Activated CD8-positive, alpha-beta memory T cell treated with anti-CD3 and anti-CD28 coated beads, Interleukin-2, amount 50 U/mL, for 4 hours (primary cell): Measurements from ENCODE around the gene ZFC3H1.
"Not testable (repeated sequence)": the region's sequence is repeated elsewhere in the genome, so short reads cannot be mapped to it uniquely, and the experiment has no call there.

Experiments
- DNase-seq: peaks from one replicate; pipeline ENCODE4 v3.0.0-alpha.2; 2020

ZFC3H1 gene

DNA sequence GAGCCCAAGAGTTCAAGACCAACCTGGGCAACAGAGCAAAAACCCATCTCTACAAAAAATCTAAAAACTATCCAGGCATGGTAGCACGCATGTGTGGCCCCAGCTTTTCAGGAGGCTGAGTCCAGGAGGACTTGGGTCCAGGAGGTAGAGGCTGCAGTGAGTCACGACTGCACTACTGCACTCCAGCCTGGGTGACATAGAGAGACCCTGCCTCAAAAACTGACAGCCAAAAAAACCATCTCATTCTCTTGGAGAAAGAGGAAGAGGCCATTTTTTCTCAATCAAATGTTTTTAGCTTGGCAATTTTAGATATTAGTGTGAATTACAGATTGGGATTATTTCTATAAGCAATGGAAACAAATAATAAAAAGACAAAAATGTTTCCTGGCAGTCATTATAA lies 38.2 kb downstream of the ZFC3H1 start:
- DNase-seq = no peak

DNA sequence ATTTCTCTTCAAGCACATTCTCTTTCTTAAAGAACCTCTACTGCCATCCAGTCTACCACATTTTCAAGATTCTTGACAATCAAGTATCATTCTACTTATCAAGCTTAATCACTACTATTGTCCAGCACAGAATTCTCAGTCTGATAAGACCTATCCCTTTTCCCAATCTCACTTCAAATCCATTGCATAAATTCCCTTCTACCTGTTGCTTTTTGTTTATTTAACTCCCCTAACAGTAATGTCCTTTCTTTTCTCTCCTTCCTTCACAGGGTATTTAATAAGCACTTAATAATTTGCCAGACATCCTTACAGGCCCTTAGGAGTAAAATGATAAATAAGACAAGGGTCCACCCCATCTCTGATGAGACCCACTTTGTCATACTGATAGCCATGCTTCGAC lies 41.7 kb downstream of the ZFC3H1 start:
- DNase-seq = no peak

DNA sequence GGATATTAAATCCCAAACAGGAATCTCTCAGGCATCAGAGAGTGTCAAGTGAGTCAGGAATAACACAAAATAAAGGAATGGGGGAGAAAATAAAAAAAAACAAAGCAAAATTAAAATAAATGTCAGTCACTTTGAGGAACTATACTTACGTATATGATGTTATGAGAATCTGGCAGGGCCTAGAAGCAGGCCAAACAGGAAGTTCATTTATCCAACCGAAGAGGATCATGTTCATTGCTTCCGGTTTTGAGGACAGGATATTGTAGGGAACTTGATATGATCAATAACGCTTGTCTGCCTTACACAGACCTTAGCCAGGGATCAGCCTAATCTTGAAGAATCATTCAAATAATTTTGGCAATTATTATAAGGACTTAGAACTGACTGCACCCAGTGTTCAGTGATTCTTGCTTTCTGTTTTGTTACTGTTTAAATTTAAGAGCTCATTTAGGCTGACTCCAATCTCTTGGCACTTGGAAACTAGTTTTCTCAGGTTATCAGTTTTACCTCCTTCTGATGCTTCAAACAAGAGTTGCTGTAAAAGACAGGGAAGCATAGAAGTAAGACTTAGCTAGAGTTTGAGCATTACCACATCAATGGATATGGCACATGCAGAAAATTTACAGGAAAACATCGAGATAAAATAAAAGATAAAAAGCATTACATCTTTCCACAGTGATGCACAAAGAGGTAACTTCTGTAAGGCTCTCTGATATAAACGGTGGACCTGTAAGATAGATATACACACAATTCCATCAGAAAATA lies 53.4 kb downstream of the ZFC3H1 start:
- no peak for DNase-seq

DNA sequence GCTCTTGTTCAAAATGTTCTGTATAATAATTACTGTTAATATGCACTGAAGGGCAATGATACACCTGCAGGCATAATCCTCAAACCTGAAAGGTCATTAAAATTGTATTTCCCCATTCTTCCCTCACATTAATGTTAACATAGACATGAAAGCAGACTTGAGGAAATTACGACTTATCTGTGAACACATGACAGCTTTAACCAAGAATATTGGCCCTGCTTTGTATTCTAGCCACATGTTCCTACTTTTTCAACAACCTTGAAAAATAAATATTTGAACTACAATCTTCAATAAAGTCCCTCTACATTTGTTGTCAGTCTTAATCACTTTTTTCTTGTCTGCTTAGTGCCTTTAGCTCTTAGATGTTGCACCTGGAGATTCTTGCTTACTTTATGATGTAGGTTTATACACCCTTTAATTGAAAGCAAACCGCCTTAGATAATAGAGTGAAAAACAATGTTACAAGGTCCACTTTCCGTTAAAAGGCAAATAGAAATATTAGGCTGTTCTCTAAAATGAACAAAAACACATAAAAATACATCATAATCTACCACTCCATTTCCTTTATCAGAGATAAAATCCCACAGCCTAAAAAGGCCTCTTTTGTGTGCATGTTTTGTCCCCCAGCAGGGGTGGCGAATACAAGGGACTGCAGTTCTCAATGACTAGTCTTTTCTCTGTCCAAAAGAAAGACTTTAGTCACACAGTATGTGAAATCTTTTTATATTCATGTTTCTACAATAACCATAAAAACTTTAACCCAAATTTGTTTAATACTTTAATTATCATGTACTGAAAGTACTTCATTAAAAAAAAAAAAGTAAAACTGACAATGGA lies 55.9 kb downstream of the ZFC3H1 start:
- no peak for DNase-seq

DNA sequence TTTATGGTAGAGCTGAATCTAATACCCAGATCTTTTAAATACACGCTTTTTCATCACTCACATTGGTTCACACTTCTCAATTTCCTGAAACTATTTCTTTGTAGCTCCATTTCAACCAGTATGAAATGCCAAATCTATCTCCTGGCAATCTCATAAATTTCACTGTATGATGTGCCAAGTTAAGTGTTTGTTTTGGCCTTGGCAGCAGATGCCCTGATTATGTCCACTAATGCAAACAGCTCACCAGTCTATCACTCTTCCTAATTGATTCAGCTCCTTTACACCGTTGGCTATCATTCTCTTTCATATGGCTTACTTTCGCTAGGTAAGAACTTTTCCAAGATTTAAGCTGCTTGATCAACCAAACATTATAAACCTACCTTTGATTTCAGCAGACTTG lies 58.6 kb downstream of the ZFC3H1 start:
- no peak for DNase-seq

DNA sequence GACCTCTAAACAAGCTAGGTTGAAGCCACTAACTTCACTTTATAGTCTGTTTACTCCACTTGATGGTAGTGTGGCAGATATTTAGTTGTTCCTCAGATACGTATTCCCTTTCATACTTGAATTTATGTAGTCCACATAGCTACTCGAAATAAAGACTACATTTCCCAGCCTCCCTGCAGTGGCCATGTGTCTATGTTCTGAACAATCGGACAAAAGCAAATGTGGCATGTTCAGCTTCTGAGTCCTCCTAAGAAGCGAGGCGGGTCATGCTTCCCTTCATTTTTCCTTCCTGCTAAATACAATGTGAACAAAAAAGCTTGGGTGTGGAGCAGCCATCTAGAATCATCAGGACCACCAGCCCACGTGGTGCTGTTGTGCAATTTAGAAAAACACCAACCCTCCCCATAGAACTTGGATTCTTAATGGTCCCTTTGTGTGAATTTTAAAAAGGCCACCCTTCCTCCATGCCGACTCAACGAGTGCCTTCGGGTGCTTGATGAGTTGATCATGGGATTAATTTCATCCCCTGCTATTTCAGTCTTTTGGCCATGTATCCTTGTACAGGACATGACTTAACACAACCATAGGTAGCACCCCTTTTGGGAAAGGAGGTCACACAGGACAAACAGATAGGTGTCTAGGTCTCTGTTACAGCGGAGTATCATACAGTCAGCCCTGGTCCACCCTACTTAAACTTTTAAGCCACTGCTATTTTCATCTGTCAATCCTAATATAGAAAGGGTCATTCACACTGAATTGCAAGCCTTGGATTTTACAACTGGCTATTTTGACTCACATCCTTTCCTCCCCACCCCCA lies 60.7 kb downstream of the ZFC3H1 start:
- no peak for DNase-seq

DNA sequence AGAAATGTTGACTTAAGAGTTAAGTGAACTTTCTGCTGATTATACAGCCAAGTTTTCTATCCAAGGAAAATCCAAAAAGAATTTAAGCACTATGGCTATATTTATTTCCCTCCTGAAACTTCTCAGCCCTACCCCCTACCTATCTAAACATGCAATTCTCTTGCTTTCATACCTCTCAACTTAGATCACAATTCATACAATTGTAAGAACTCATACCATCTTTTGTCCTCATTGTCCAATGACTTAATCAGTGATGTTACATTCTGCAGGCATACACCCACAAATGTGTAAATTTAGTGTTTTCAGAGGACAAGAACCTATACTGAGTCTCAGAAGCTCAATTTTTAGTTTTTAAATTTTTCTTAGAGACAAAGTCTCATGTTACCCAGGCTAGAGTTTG lies 62.1 kb downstream of the ZFC3H1 start:
- no peak for DNase-seq

DNA sequence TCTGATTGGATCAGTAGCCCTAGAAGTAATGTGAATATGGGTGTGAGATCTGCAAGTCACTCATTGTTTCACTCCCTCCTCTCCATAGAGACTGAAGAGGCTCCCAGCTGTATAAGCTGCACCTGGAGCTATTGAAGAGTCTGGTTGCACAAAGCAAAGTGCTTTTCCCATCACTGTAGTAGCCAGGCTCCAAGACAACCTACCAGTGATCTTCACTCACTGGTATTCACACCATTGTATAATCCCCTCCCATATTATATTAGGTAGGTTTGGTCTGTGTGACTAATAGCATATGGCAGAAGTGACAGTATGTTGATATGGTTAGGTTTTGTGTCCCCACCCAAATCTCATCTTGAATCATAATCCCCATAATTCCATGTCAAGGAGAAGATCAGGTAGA lies 64.4 kb downstream of the ZFC3H1 start:
- DNase-seq = no peak

DNA sequence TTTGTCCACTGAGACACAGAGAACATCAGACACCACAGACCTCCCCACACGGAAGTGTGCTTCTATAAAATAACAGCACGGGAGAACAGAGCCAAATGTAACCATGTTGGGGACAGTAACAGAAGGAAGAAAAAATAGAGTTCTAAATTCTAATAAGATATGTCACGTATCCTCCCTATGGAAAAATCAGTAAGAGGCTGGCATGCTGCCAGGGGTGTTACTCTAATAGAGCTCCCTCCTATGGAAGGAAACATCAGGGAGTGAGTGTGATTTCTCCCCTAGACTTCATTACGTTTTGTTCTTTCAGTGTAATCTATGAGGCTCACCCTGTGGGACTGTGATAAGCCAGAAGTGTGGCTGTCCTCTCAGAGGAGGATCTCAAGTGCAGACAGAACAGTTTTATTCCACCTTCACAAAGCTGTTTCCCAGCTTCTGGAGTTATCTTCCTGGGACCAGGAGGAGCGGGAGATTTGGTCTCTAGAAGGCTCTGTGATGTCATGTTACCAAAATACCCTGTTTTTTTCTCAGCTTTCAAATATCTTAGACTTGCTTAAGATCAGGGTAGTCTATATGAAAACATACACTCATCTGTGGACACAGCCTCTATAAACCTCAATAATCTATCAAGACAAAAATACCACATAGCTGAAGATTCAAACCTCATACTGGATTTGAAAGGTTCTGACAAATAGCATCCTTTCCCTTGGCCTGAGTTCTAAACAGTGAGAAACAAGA lies 69.3 kb downstream of the ZFC3H1 start:
- DNase-seq = no peak

DNA sequence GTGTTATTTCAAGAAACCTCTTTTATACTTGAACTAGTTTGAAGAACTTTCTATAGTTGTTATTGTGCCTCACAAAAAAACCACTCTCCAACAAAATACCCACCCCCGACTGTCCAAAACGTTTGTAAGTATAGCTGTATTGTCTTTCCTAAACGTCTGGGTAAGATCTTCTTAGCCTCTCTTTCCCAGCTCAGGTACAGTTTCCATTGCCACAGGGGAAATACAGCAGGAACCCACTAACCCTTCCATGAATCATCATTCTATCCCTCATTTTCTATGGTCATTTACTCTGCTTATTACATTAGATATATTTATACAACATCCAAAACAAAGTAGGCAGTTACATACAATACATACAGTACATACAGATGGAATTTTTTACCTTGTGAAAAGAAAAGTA lies 70.8 kb downstream of the ZFC3H1 start:
- DNase-seq = no peak

DNA sequence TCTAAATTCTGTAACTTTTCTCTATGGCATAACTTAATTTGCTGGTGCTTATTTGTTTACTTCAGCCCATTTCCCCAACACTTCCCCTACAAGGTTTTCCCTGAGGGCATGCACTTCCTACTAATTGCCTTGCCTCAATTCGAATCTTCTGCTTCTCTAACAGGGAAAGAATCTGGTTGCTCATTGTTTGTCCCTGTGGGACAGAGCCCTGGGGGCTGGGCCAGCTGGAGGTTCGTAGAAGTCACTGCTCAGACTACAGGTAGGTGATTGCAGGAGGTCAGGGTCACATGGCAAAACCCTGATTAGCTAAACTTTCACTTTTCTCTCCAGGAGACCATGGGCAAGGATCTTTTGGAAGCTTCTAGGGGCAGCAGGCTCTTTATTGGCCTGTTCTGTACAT lies 72.0 kb downstream of the ZFC3H1 start:
- no peak for DNase-seq

DNA sequence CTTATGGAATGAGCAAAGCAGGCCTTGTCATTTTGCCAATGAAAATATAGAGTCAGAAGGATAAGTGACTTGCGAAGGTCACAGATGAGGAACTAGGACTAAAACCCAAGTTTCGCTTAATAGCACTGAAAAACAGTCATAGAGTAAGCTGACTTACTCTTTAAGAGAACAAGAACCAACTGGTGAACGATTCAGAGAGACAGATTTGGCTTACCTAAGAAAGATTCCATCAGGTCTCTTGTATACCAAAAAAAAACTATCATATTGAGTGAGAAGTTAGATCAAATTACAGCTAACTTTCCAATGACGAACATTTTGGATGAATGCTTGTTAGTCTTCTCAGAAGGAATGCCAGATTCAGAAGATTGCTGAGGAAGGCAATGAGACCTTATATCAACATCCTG lies 74.2 kb downstream of the ZFC3H1 start:
- no peak for DNase-seq

DNA sequence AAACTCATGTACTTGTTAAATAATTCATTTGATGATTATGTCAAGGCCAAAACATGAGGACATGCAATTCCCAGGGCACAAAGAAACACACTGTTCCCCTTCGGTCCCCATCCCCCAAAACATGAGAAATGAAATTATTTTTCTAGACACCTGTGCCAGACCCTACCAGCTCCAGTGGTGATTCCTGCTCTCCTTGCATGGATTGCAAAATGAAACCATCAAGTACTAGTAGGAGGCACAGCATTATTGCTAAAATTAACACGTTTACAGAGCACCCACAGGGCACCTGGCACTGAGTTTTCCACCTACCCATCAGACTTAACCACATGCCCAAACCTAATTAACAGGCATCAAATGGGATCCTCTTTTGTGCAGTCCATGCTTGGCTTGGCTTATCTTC lies 76.6 kb downstream of the ZFC3H1 start:
- DNase-seq = no peak

DNA sequence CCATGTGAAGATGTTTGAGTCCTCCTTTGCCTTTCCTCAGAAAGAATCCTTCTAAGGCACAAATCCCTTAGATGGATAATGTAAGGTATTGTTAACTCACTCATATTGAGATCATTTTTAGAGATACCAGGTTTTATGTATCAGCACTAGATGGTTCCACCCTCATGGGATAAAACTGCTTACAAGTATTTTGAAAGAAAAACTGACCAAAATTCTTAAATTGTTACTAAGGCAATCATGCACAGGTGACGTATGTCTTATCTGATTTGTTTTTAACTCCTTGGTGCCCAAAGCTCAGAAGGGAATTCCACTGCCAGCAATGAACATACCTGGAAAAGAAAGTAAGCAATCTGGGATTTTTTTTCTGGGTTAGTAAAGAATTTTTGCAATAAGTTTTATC lies 78.4 kb downstream of the ZFC3H1 start:
- DNase-seq = no peak

DNA sequence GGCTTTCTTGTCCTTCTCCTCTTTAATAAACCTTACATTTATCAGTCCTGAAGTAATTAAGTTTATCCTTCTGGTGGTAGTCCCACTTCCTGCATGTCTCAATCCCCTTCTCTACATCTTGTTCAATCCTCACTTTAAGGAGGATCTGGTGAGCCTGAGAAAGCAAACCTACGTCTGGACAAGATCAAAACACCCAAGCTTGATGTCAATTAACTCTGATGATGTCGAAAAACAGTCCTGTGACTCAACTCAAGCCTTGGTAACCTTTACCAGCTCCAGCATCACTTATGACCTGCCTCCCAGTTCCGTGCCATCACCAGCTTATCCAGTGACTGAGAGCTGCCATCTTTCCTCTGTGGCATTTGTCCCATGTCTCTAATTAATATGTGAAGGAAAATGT lies 79.3 kb downstream of the ZFC3H1 start:
- no peak for DNase-seq

DNA sequence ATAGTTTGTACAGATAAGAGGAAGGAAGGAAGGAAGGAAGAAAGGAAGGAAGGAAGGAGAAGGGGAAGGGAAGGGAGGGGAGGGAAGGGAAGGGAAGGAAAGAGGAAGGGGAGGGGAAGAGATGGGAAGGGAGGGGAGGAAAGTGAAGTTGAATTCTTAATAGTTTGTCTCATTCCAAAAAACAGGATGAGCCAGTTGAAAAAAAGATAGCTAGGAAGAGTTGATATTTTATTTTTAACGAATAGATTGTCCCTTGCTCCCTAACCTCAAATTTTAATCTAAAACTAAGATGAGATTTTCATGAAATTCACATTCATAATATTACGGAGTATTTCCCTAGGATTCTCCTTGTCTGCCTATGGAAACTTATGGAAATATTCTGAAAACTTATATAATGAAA lies 80.7 kb downstream of the ZFC3H1 start:
- no peak for DNase-seq

DNA sequence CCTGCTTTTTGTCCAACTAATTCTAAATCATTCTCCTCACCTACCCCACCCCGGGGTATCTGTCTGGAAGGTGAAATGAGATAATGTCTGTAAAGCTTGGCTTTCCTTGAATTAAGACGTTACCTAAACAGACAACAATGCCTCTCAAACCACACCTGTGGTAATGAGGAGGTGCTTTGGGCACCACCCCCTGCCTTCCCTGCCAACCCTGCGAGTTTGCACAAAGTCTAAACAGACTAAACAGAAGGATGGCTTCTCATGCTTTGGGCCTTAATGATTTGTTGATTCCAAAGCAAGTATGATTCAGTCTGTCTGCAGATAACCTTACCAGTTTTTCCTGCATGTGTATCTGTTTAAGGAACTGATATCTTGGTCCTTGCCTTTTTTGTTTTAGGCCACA lies 82.4 kb downstream of the ZFC3H1 start:
- no peak for DNase-seq

DNA sequence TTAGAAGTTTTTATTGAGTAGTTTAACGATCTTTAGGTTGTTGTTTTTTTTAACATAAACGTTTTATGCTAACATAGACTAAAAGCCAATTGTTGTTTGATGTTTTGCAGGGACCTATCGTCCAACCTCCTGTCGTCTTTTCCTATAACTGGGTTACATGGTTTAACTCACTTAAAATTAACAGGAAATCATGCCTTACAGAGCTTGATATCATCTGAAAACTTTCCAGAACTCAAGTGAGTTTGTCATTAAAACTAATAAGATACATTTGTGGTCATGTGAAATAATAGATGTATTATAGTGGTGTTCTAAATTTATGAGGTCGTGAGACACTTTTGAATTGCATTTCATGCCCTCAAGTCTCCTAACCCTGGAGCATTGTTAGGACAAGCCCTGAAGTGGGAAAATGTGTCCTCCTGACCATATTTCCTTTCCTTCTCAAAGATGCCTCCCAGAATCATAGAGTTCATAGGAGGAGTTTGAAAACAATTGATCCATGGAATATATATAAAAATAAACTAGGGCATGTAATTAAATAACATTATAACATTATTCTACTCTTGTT lies 84.9 kb downstream of the ZFC3H1 start:
- DNase-seq = no peak

DNA sequence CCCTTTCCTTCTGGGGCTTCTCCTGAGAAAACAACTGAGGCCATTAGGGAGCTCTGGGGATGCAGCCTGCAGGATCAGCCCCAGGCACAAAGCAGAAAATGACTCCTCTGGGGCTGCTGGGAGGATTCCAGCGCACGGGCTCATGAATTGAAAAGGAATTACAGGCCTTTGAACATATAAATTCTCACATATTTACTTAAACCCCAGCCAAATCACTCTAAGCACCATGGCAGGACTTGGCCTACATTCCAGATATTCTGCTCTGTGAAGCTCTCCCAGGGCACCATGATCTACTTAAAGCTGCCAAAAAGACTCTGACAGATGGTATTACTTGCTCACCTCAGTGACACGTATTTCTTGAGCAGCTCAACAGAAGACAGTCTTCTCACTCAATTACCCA lies 87.2 kb downstream of the ZFC3H1 start:
- DNase-seq = no peak

DNA sequence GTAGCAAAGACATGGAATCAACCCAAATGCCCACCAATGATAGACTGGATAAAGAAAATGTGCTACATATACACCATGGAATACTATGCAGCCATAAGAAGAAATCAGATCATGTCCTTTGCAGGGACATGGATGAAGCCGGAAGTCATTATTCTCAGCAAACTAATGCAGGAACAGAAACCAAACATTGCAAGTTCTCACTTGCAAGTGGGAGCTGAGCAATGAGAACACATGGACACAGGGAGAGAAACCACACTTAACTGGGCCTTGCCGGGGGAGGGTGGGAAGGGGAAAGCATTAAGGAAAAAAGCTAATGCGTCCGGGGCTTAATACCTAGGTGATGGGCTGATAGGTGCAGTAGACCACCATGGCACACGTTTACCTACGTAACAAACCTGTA lies 93.8 kb downstream of the ZFC3H1 start:
- DNase-seq = not testable (repeated sequence)

DNA sequence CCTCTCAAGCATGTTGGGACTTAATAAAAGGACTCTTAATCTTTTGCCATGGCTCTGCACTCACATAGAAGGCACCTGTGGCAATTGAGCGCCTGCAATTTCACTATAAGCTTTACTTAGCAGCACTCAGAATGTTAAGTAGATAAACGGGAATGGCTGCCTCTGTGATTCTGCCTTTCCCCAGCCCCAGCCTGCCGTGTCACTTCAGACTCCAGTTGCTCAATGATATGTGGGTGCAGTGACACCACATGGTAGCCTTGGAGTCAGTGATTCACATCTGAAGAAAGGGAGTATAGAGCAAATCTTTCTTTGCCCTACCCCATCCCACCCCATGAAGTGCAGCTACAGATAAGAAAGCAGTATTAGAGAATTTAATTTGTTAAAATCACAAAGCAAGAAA lies 96.1 kb downstream of the ZFC3H1 start:
- no peak for DNase-seq

DNA sequence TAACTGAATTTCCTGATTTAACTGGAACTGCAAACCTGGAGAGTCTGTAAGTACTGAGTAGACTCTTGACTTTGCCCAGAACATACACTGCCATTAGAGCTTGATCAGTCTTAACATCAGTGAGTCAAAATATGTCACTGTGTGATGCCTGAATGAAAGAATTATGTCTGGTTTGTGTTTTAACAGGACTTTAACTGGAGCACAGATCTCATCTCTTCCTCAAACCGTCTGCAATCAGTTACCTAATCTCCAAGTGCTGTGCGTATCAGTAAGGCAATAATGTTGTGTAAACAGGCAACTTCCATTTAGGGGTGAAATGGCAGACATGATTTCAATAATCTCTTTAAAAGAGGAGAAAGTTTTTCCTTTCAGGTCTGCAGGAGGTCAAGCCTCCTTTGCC lies 97.0 kb downstream of the ZFC3H1 start:
- DNase-seq = no peak

DNA sequence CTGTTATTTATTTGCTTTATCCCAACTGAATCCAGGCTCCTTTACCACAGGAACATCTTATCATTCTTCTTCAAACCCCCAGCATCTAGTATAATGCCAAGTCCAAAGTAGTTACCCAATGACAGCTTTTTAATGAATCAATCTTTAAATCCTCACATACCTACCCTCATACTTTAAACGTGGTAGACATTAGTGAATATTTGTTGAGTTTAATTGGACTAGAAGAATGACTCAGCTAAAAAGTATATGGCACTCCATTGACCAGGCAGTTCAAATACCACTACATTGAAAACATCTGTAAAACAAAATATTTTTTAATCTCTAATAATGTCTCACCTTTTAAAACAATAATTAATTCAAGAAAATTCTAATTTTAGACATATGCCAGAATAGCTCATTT lies 98.1 kb downstream of the ZFC3H1 start:
- no peak for DNase-seq
